ENCODE results near the gene UBE2F. TPM values are rescaled to one million over a fixed set of nuclear protein-coding genes. Genes with fewer than 3 reads are reported as not detected.

UBE2F gene
- total RNA-seq, 1 donor from 2014 or later = 41.2 TPM

- Mint-ChIP-seq H3K27ac (no peak overlapping the region), H3K4me3 (no peak overlapping the region), H3K9me3 (no peaks in the 10 kb centered on the region), H3K4me1 (peaks cover 34% of the 10 kb centered on the region), H3K27me3 (no peaks in the 10 kb centered on the region), H3K36me3 (ENCODE audit: low read depth) (peaks cover 20% of the 10 kb centered on the region)
- no peak for DNase-seq
- CTCF ChIA-PET = no interaction called here
- TF ChIP-seq CTCF (IDR thresholded peaks at IDR 0.05) = no peak
- ATAC-seq (ENCODE audit: low read depth) = no peak
- POLR2A ChIA-PET = interaction anchor here (1.6 kb wide), 1 partner anchor 77 kb away, joined by 5 read pairs; no protein-coding TSS in a partner anchor
- intact Hi-C loops (cut with micrococcal nuclease) = no loop called here
Measured at GRCh38 chr2:237982039-237982725, 15.4 kb downstream of the UBE2F start.

DNA sequence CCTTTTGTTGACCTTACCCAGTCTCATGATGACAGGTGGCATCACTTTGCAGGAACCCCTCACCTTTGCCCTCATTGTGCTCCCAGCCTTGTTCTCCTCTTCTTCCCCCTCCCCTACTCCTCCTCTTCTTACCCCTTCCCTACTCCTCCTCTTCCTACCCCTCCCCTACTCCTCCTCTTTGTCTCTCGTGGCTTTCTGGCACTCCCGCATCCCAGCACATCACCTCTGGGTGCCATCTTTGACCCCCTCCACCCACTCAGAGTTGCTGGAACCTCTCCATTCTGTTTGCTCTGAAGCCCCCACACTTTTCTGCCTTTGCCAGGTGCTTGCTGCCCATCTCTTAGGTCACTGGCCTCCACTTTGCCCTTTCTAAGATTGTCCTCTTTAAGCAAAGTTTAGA lies 17.1 kb downstream of the UBE2F start:
- no peak for ATAC-seq (ENCODE audit: low read depth)
- Mint-ChIP-seq H3K27ac (no peak overlapping the region), H3K9me3 (no peaks in the 10 kb centered on the region), H3K4me3 (no peak overlapping the region), H3K4me1 (peaks cover 25% of the 10 kb centered on the region), H3K36me3 (ENCODE audit: low read depth) (peaks cover 19% of the 10 kb centered on the region), H3K27me3 (no peaks in the 10 kb centered on the region)
- no peak for DNase-seq
- intact Hi-C loops (cut with micrococcal nuclease) = no loop called here
- ChIA-PET CTCF (no interaction called here), POLR2A (no interaction called here)
- no peak for TF ChIP-seq CTCF (IDR thresholded peaks at IDR 0.05)

DNA sequence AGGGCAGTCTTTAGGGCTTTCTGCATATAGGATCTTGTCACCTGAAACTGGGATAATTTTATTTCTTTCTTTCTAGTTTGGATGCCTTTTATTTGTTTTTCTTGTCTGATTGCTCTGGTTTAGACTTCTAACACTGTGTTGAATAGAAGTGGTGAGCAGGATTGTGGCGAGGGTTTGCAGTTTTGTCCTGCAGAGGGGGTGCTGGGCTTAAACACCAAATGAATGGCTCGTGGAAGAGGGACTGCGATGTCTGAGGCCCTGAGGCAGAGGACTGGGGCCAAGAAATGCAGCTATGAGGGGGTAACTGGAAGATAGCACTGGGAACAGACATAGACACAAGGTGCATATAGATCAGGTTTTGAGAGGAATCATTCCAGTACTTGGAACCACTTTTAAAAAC lies 20.5 kb downstream of the UBE2F start:
- H3K27ac Mint-ChIP-seq = no peak overlapping the region
- DNase-seq (no peak), ATAC-seq (ENCODE audit: low read depth) (no peak)
- ChIA-PET POLR2A (no interaction called here), CTCF (no interaction called here)
- intact Hi-C loops (cut with micrococcal nuclease) = no loop called here
- H3K4me1 Mint-ChIP-seq = peaks cover 6% of the 10 kb centered on the region
- TF ChIP-seq CTCF (IDR thresholded peaks at IDR 0.05) = no peak
- no peak overlapping the region for H3K4me3 Mint-ChIP-seq
- no peaks in the 10 kb centered on the region for H3K27me3 Mint-ChIP-seq
- H3K36me3 Mint-ChIP-seq (ENCODE audit: low read depth) = peaks cover 23% of the 10 kb centered on the region
- no peaks in the 10 kb centered on the region for H3K9me3 Mint-ChIP-seq

- H3K27me3 Mint-ChIP-seq = no peaks in the 10 kb centered on the region
- no peak overlapping the region for H3K27ac Mint-ChIP-seq
- H3K4me1 Mint-ChIP-seq = peaks cover 7% of the 10 kb centered on the region
- intact Hi-C loops (cut with micrococcal nuclease) = no loop called here
- DNase-seq (no peak), ATAC-seq (ENCODE audit: low read depth) (no peak)
- no peak for TF ChIP-seq CTCF (IDR thresholded peaks at IDR 0.05)
- no peaks in the 10 kb centered on the region for H3K9me3 Mint-ChIP-seq
- POLR2A ChIA-PET = no interaction called here
- H3K4me3 Mint-ChIP-seq = no peak overlapping the region
- CTCF ChIA-PET = no interaction called here
- peaks cover 42% of the 10 kb centered on the region for H3K36me3 Mint-ChIP-seq (ENCODE audit: low read depth)
Measured at GRCh38 chr2:237993701-237994100, 26.9 kb downstream of the UBE2F start.

DNA sequence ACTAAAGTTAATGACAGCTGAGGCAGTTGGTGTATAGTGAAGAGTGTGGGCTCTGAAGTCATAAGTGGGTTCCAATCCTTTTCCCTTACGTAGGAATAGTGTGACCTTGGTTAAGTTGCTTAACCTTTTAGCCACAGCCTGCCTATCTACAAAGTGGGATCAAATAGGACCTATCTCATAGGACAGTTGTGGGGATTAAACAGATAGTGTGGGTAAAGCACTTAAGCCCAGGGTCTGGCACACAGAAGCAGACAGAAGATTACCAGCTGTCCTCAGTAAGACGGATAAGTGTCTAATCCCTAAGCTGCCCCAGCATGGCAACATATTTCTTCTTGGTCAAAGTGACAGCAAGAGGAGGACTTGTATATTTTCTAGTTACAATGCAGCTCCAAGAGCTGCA lies 28.2 kb downstream of the UBE2F start:
- Mint-ChIP-seq H3K9me3 (no peaks in the 10 kb centered on the region), H3K36me3 (ENCODE audit: low read depth) (peaks cover 42% of the 10 kb centered on the region), H3K27ac (no peak overlapping the region), H3K4me1 (peaks cover 15% of the 10 kb centered on the region), H3K27me3 (no peaks in the 10 kb centered on the region), H3K4me3 (no peak overlapping the region)
- ChIA-PET CTCF (no interaction called here), POLR2A (no interaction called here)
- intact Hi-C loops (cut with micrococcal nuclease) = no loop called here
- TF ChIP-seq CTCF (IDR thresholded peaks at IDR 0.05) = no peak
- DNase-seq = no peak
- ATAC-seq (ENCODE audit: low read depth) = no peak
